ENCODE measurements around the gene BSG. TPM values are rescaled to one million over a fixed set of nuclear protein-coding genes. Genes with fewer than 3 reads are reported as not detected.

BSG gene
- total and polyA plus RNA-seq, 9 of the 15 experiments (the other 6 are each of a cell fraction or from before 2014, with no cell fraction given): 4.6 to 495 (median 187) TPM

DNA sequence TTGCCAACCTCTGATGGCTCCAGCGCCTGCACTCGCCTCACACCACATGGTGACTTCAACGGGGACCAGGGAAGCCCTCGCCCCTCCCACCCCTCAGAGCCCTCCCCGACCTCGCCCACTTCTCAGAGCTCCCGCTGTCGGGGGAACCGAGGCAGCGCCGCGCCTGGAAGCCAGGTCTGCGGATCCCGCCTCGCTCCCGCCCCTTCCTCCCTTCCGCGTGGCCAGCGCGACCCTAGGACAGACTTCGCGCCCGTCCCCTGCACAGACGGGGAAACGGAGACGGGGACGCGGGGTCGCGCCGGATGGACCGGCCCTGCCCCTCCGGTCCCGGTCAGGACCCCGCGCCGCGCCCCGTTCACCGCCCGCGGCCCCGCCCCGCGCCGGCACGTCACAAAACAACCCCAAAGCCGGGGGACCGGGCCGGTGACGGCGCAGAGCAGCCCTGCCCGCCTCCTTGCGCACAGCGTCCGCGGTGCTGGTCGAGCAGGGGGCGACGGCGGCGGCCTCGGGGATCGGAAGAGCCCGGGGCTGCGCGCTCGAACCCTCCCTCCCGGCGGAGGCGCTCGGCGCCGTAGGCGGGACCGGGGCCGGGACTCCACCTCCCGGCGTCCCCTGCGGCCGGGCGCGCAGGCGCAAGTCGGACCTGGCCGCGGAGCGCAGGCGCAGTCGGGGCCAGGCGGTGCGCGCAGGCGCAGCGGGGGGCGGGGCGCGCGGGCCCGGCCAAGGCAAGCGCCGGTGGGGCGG is 41.2 kb upstream of the BSG start (continued):
- TF ChIP-seq HMGN3 (IDR thresholded peaks at IDR 0.05; ENCODE audit: borderline replicate concordance, extremely low read depth, insufficient read length, low read depth, low read length) (no peak), RBM39 (optimal IDR thresholded peaks at IDR 0.05; ENCODE audit: low read depth, low read length) (no peak), GABPB1 (CRISPR knock-in tag; IDR thresholded peaks at IDR 0.05) (peak; percentile 51), POLR2B (IDR thresholded peaks at IDR 0.05; ENCODE audit: low read depth, partially characterized antibody) (no peak), HDAC1 (IDR thresholded peaks at IDR 0.05) (peak in 1 of 2 experiments; percentile 67; a peak in 2 of 4 replicates), HIVEP1 (CRISPR knock-in tag; IDR thresholded peaks at IDR 0.05) (no peak), ZC3H11A (IDR thresholded peaks at IDR 0.05; ENCODE audit: low read depth, low read length) (no peak), CREB5 (CRISPR knock-in tag; IDR thresholded peaks at IDR 0.05) (no peak), GABPA (tag; conservative IDR thresholded peaks at IDR 0.05; ENCODE audit: low read depth) (peak; percentile 48; the same call in 1 of the 2 replicates), STAT5B (CRISPR knock-in tag; IDR thresholded peaks at IDR 0.05) (no peak), KHSRP (IDR thresholded peaks at IDR 0.05) (no peak), PTTG1 (tag; IDR thresholded peaks at IDR 0.05; ENCODE audit: low read depth) (no peak), NBN (IDR thresholded peaks at IDR 0.05; ENCODE audit: low read depth) (no peak), ELK3 (CRISPR knock-in tag; IDR thresholded peaks at IDR 0.05) (no peak), ZNF57 (CRISPR knock-in tag; IDR thresholded peaks at IDR 0.05) (no peak), PRMT5 (CRISPR knock-in tag; IDR thresholded peaks at IDR 0.05) (no peak), KAT7 (CRISPR knock-in tag; IDR thresholded peaks at IDR 0.05; ENCODE audit: borderline replicate concordance) (peak; percentile 76; the same call in 1 of the 2 replicates), HNRNPLL (IDR thresholded peaks at IDR 0.05; ENCODE audit: low read depth, low read length, poor library complexity, severe bottlenecking) (no peak), PRPF4 (IDR thresholded peaks at IDR 0.05; ENCODE audit: insufficient read depth, low read depth, low read length, poor library complexity, severe bottlenecking) (no peak), ESRRB (CRISPR knock-in tag; IDR thresholded peaks at IDR 0.05; ENCODE audit: borderline replicate concordance) (no peak), SNIP1 (IDR thresholded peaks at IDR 0.05; ENCODE audit: low read depth) (no peak), DIDO1 (tag; IDR thresholded peaks at IDR 0.05; ENCODE audit: low read depth) (no peak), SAFB2 (IDR thresholded peaks at IDR 0.05; ENCODE audit: borderline replicate concordance, low read depth, low read length, severe bottlenecking) (no peak), ADNP (tag; IDR thresholded peaks at IDR 0.05) (no peak), RFX7 (CRISPR knock-in tag; IDR thresholded peaks at IDR 0.05) (no peak)
- TF ChIP-seq, protein P1, sequence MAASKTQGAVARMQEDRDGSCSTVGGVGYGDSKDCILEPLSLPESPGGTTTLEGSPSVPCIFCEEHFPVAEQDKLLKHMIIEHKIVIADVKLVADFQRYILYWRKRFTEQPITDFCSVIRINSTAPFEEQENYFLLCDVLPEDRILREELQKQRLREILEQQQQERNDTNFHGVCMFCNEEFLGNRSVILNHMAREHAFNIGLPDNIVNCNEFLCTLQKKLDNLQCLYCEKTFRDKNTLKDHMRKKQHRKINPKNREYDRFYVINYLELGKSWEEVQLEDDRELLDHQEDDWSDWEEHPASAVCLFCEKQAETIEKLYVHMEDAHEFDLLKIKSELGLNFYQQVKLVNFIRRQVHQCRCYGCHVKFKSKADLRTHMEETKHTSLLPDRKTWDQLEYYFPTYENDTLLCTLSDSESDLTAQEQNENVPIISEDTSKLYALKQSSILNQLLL (CRISPR knock-in tag; IDR thresholded peaks at IDR 0.05; ENCODE audit: borderline replicate concordance): no peak
